BLaER1 treated with 17β-estradiol and CSF1 and Interleukin-3, amounts not matched to agents 10 nM and 100 nM (cell line): ENCODE results near the gene STX12.
A peak's percentile ranks its signal among the peaks of the same experiment; 100 is the strongest.

Experiments
- H3K27ac ChIP-seq, 11 experiments: shearing (Covaris generic); formaldehyde crosslinking; 2 replicates each; pipeline ENCODE4 v1.8.1; 2022
- H3K27me3 ChIP-seq, 11 experiments: shearing (Covaris generic); formaldehyde crosslinking; 2 replicates each; pipeline ENCODE4 v1.8.1; 2022
- H3K36me3 ChIP-seq, 11 experiments: shearing (Covaris generic); formaldehyde crosslinking; 2 replicates each; pipeline ENCODE4 v1.8.1; 2022
- H3K4me1 ChIP-seq, 10 experiments: shearing (Covaris generic); formaldehyde crosslinking; 2 replicates each; pipeline ENCODE4 v1.8.1; 2022
- H3K4me2 ChIP-seq, 11 experiments: shearing (Covaris generic); formaldehyde crosslinking; 2 replicates each; pipeline ENCODE4 v1.8.1; 2022
- H3K4me3 ChIP-seq, 10 experiments: shearing (Covaris generic); formaldehyde crosslinking; 2 replicates each; pipeline ENCODE4 v1.8.1; 2022
- H3K9ac ChIP-seq, 11 experiments: shearing (Covaris generic); formaldehyde crosslinking; 2 replicates each; pipeline ENCODE4 v1.8.1; 2022
- H3K9me3 ChIP-seq, 11 experiments: shearing (Covaris generic); formaldehyde crosslinking; replicated peaks in 1 of 11; 2 replicates each; pipeline ENCODE4 v1.8.1; 2022
- H4K20me1 ChIP-seq, 11 experiments: shearing (Covaris generic); formaldehyde crosslinking; 2 replicates each; pipeline ENCODE4 v1.8.1; 2022
- Cebpa-rat ChIP-seq, 11 experiments: shearing (Covaris generic); IDR thresholded peaks; 2 replicates each; pipeline ENCODE4 v1.8.1; 2022

The STX12 gene

DNA sequence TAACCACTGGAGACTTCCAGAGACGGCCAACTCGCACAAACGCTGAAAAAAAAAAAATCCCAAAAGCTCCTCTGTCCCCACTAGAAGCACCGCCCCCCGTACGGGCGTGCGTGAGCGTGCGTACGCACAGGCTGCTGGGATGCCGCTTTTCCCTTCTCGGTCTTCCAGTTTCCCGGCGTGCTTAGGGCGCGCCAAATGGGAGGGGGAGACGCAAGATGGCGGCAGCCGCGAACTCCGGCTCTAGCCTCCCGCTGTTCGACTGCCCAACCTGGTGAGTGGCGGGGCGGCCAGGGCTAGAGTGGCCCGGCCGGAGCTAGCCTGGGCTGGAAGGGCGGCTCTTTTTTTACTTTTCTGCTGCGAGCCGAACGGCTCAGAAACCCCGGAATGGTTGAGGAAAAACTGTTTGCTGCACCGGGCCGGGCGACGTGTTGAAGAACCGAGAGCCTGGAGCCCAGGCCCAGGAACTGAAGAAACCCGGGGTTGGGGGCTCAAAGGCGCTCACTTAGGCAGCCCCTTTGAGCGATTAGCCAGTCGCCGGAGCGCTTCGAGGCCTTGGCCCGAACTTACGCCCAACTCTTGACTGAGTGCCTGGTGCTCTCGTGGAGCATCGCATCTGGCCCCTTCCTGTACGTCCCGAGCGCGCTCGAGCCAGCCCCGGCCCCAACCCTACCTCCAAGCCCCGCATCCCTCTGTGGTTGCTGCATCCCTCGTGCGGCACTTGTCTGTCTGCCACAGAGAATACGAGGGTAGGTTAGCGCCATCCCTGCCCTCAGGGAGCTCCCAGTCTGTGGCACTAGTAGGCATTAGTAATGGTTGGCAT is 57.8 kb downstream of the STX12 start, which contains the start of gene PPP1R8:
TSS of gene PPP1R8 (plus strand) at position 162 of the 820 bp plus-strand sequence. CDS start at position 216, 54 bp downstream.
- Histone ChIP-seq H3K4me3 (peak within 1 kb of the TSS; percentile 79 to 96 (median 90)), H3K4me1 (peaks cover 17 to 32% (median 21%) of the 10 kb centered on the region in 10 experiments), H3K9ac (peak within 1 kb of the TSS; percentile 94 to 99 (median 97)), H3K27ac (peak within 1 kb of the TSS; percentile 91 to 98 (median 94)), H3K9me3 (no peaks in the 10 kb centered on the region), H3K27me3 (no peaks in the 10 kb centered on the region), H4K20me1 (peaks cover 13 to 49% (median 24%) of the 10 kb centered on the region in 11 experiments; a peak in 17 of 22 replicates), H3K36me3 (peaks cover 35 to 51% (median 37%) of the 10 kb centered on the region in 11 experiments), H3K4me2 (peak within 1 kb of the TSS; percentile 91 to 97 (median 93))
- no peak for TF ChIP-seq Cebpa-rat (IDR thresholded peaks at IDR 0.05)

GRCh38 chr1:27831568-27832410 is 58.8 kb downstream of the STX12 start:
- peak overlapping the region; percentile 91 to 97 (median 93) for H3K4me2 ChIP-seq
- H3K9me3 ChIP-seq: no peaks in the 10 kb centered on the region
- H3K36me3 ChIP-seq: peaks cover 44 to 53% (median 46%) of the 10 kb centered on the region in 11 experiments
- peak overlapping the region; percentile 79 to 96 (median 90) for H3K4me3 ChIP-seq
- H3K27ac ChIP-seq: peak overlapping the region in 10 of 11 experiments; percentile 91 to 98 (median 95); a peak in 20 of 22 replicates
- H4K20me1 ChIP-seq: peaks cover 16 to 58% (median 29%) of the 10 kb centered on the region in 11 experiments; a peak in 17 of 22 replicates
- H3K9ac ChIP-seq: peak overlapping the region; percentile 94 to 99 (median 97)
- H3K27me3 ChIP-seq: no peaks in the 10 kb centered on the region
- TF ChIP-seq Cebpa-rat (IDR thresholded peaks at IDR 0.05): no peak
- H3K4me1 ChIP-seq: peaks cover 17 to 32% (median 21%) of the 10 kb centered on the region in 10 experiments

- H3K27ac ChIP-seq: no peak overlapping the region
- no peaks in the 10 kb centered on the region for H3K27me3 ChIP-seq
- peak overlapping the region; percentile 91 to 97 (median 93); a peak in 19 of 22 replicates for H3K4me2 ChIP-seq
- H4K20me1 ChIP-seq: peaks cover 17 to 68% (median 37%) of the 10 kb centered on the region in 11 experiments; a peak in 17 of 22 replicates
- H3K9ac ChIP-seq: peak overlapping the region in 3 of 11 experiments; percentile 94 to 98 (median 98); a peak in 3 of 22 replicates
- H3K36me3 ChIP-seq: peaks cover 44 to 57% (median 55%) of the 10 kb centered on the region in 11 experiments
- no peaks in the 10 kb centered on the region for H3K9me3 ChIP-seq
- no peak overlapping the region; a peak in 1 of 20 replicates for H3K4me3 ChIP-seq
- peaks cover 17 to 32% (median 21%) of the 10 kb centered on the region in 10 experiments for H3K4me1 ChIP-seq
- no peak for TF ChIP-seq Cebpa-rat (IDR thresholded peaks at IDR 0.05)
Measured at GRCh38 chr1:27832762-27833161, 59.7 kb downstream of the STX12 start.

DNA sequence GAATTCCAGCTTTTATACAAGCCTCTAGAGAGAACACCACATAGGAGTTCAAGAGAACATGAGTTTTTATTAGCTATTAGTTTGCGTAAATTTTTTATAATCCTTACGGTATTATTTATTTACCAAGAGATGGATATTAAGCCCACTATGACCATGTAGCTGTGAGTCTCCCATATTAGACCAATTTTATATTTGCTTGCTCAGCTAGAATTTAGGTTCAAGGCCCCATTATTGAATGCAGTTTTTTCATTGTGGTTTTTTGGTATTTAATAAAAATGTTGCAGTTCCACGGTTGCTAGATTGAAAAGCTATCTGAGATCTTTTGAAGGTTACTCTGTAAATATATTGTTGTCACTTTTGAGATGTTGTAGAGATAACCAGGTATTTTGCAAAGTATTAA is 60.5 kb downstream of the STX12 start:
- Histone ChIP-seq H3K36me3 (peaks cover 50 to 64% (median 62%) of the 10 kb centered on the region in 11 experiments), H3K9me3 (no peaks in the 10 kb centered on the region), H3K27me3 (no peaks in the 10 kb centered on the region), H3K27ac (no peak overlapping the region), H3K4me1 (peaks cover 17 to 32% (median 21%) of the 10 kb centered on the region in 10 experiments), H4K20me1 (peaks cover 20 to 75% (median 42%) of the 10 kb centered on the region in 11 experiments; a peak in 18 of 22 replicates), H3K4me3 (no peak overlapping the region), H3K4me2 (no peak overlapping the region), H3K9ac (no peak overlapping the region; a peak in 1 of 22 replicates)
- no peak for TF ChIP-seq Cebpa-rat (IDR thresholded peaks at IDR 0.05)

DNA sequence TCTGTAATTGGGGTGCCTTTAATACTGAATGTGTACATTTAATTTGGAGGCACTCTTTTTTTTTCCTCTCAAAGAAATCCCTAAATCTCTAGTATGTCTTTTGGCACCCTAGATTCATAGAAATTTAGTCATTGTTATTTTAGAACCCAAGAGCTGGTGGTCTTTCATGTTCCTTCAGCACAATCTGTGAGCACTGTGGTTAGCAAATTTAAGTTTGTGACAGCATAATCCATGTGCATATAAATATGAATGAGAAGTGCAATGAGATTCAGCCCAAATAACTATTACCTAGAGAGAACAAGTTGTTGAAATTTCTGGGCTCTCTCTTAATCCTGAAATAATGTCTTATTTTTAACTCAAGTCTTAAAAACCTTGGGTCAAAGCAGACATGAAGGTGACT is 62.0 kb downstream of the STX12 start:
- no peak for TF ChIP-seq Cebpa-rat (IDR thresholded peaks at IDR 0.05)
- Histone ChIP-seq H3K9ac (peak overlapping the region in 5 of 11 experiments; percentile 3 to 49 (median 20); a peak in 4 of 22 replicates), H3K4me2 (no peak overlapping the region), H4K20me1 (peaks cover 26 to 91% (median 55%) of the 10 kb centered on the region in 11 experiments; a peak in 20 of 22 replicates), H3K9me3 (no peaks in the 10 kb centered on the region), H3K36me3 (peaks cover 66 to 80% (median 78%) of the 10 kb centered on the region in 11 experiments), H3K27ac (no peak overlapping the region), H3K4me1 (peaks cover 16 to 25% (median 17%) of the 10 kb centered on the region in 10 experiments), H3K27me3 (no peaks in the 10 kb centered on the region), H3K4me3 (no peak overlapping the region)

DNA sequence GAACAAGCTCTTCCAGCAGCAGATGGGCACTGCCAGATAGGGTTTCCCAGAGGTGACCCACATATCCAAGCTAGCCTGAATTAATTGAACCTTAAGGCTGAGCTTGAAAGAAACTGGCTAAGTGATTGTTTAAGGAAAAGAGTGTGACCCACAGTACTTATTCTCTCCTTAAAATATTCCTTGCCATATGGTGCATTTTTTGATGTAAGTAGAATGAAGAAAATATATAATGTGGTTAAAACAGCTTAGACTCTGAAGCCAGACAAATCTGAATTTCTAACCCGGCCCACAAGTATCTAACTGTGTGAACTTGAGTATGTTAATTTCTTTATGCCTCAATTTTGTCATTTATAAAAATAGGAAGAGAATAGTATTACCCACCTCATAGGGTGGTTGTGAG is 62.5 kb downstream of the STX12 start:
- Histone ChIP-seq H3K4me1 (peaks cover 15 to 25% (median 17%) of the 10 kb centered on the region in 10 experiments), H3K9me3 (no peaks in the 10 kb centered on the region), H3K36me3 (peaks cover 71 to 84% (median 82%) of the 10 kb centered on the region in 11 experiments), H3K27me3 (no peaks in the 10 kb centered on the region), H3K4me2 (no peak overlapping the region), H4K20me1 (peaks cover 30 to 96% (median 59%) of the 10 kb centered on the region in 11 experiments; a peak in 20 of 22 replicates), H3K4me3 (no peak overlapping the region), H3K27ac (no peak overlapping the region), H3K9ac (peak overlapping the region in 4 of 11 experiments; percentile 3 to 49 (median 20); a peak in 4 of 22 replicates)
- TF ChIP-seq Cebpa-rat (IDR thresholded peaks at IDR 0.05): no peak

DNA sequence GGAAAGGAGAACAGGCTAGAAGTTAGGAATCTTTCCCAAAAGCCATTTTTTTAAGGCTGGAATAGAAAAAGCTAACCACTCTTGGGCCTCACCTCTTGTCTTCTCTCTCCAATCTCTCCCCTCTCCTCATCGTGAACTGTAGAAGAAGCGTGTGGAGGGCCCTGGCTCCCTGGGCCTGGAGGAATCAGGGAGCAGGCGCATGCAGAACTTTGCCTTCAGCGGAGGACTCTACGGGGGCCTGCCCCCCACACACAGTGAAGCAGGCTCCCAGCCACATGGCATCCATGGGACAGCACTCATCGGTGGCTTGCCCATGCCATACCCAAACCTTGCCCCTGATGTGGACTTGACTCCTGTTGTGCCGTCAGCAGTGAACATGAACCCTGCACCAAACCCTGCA is 76.9 kb downstream of the STX12 start:
- no peak overlapping the region for H3K4me2 ChIP-seq
- no peak for TF ChIP-seq Cebpa-rat (IDR thresholded peaks at IDR 0.05)
- peaks cover 0 to 15% (median 9%) of the 10 kb centered on the region in 11 experiments; a peak in 15 of 22 replicates for H3K9me3 ChIP-seq
- H4K20me1 ChIP-seq: peaks cover 0 to 13% (median 0%) of the 10 kb centered on the region in 11 experiments; a peak in 2 of 22 replicates
- H3K27me3 ChIP-seq: no peaks in the 10 kb centered on the region
- no peak overlapping the region for H3K27ac ChIP-seq
- H3K4me1 ChIP-seq: no peaks in the 10 kb centered on the region
- no peak overlapping the region for H3K9ac ChIP-seq
- H3K36me3 ChIP-seq: peaks cover 69 to 70% (median 70%) of the 10 kb centered on the region in 11 experiments
- H3K4me3 ChIP-seq: no peak overlapping the region

DNA sequence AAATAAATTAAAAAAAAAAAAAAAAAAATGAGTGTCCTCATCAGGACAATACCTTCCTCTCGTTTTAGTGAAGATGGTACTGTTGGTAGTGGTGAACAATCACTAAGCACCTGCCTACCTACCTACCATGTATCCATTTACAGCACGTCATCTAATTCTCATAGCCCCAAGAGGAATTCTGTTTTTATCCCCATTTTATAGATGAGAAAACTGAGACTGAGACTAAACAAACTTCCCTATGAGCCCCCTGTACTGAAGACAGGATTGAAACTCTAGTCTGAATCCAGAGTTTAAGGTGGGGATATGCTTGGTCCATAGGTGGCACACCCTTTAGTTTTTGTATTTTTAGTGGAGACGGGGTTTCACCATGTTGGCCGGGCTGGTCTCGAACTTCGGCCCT is 82.1 kb downstream of the STX12 start:
- H3K27me3 ChIP-seq: no peaks in the 10 kb centered on the region
- H3K27ac ChIP-seq: no peak overlapping the region
- H3K36me3 ChIP-seq: peaks cover 18 to 19% (median 18%) of the 10 kb centered on the region in 11 experiments
- H3K4me2 ChIP-seq: no peak overlapping the region
- H3K9me3 ChIP-seq: peaks cover 0 to 15% (median 9%) of the 10 kb centered on the region in 11 experiments; a peak in 15 of 22 replicates
- no peak overlapping the region for H3K4me3 ChIP-seq
- no peak overlapping the region for H3K9ac ChIP-seq
- no peak for TF ChIP-seq Cebpa-rat (IDR thresholded peaks at IDR 0.05)
- peaks cover 0 to 3% (median 0%) of the 10 kb centered on the region in 11 experiments; a peak in 2 of 22 replicates for H4K20me1 ChIP-seq
- H3K4me1 ChIP-seq: peaks cover 20 to 33% (median 29%) of the 10 kb centered on the region in 10 experiments
